OCI-LY3 (cell line): ENCODE measurements around the gene VCAM1.

Source experiments
- H2AFZ ChIP-seq: fragments of 200-600, 300-600 bp; shearing (Covaris generic); 2 replicates; pipeline ENCODE4 v1.6.0; 2014; ENCODE audit warnings: antibody characterized with exemption, low read depth, low read length
- H3K27ac ChIP-seq: fragments of 200-600, 300-600 bp; sonication (generic); 2 replicates; pipeline ENCODE4 v1.5.1; 2014; ENCODE audit warnings: mild to moderate bottlenecking, low read length, moderate library complexity, mixed read lengths
- H3K27me3 ChIP-seq: fragments of 200-600, 300-600 bp; sonication (generic); 2 replicates; pipeline ENCODE4 v1.6.1; 2014; ENCODE audit warnings: low read depth, low read length, mixed read lengths
- H3K36me3 ChIP-seq: fragments of 200-600, 300-600 bp; sonication (generic); replicated peaks from 2 replicates; pipeline ENCODE3; 2014; ENCODE audit warnings: low read depth, low read length, mixed read lengths
- H3K4me1 ChIP-seq: fragments of 300-600, 200-600 bp; sonication (generic); 2 replicates; pipeline ENCODE4 v1.6.1; 2014; ENCODE audit warnings: low read length, mixed read lengths
- H3K4me2 ChIP-seq: fragments of 200-600, 300-600 bp; sonication (generic); 2 replicates; pipeline ENCODE4 v1.6.1; 2014; ENCODE audit warnings: low read length, mixed read lengths
- H3K4me3 ChIP-seq: fragments of 300-600, 200-600 bp; sonication (generic); 2 replicates; pipeline ENCODE4 v1.5.1; 2014; ENCODE audit warnings: antibody characterized with exemption, mild to moderate bottlenecking, low read length, moderate library complexity
- H3K79me2 ChIP-seq: fragments of 300-600, 200-600 bp; shearing (Covaris generic); 2 replicates; pipeline ENCODE4 v1.6.1; 2014; ENCODE audit warnings: mild to moderate bottlenecking, low read length, mixed read lengths
- H3K9ac ChIP-seq: fragments of 300-600, 200-600 bp; shearing (Covaris generic); 2 replicates; pipeline ENCODE4 v1.6.0; 2014; ENCODE audit warnings: mild to moderate bottlenecking, low read length, moderate library complexity
- H3K9me3 ChIP-seq: fragments of 200-600, 300-600 bp; shearing (Covaris generic); 2 replicates; pipeline ENCODE4 v1.6.1; 2014; ENCODE audit warnings: low read length, mixed read lengths; ENCODE audit not compliant: insufficient read depth
- H4K20me1 ChIP-seq: fragments of 200-600, 300-600 bp; sonication (generic); 2 replicates; pipeline ENCODE4 v1.6.1; 2016; ENCODE audit warnings: low read length, mixed read lengths; ENCODE audit not compliant: insufficient read depth
- EZH2phosphoT487 ChIP-seq: fragments of 200-600 bp; shearing (Covaris generic); IDR thresholded peaks from 2 replicates; pipeline ENCODE4 v1.6.1; 2018; ENCODE audit warnings: antibody characterized with exemption, mixed run types, low read depth
- TF ChIP-seq, protein P1 (sequence below): fragments of 200-600, 300-600 bp; sonication (generic); IDR thresholded peaks from 2 replicates; pipeline ENCODE4 v1.5.1; 2014; ENCODE audit warnings: antibody characterized with exemption, low read length, low read depth

Gene VCAM1

DNA sequence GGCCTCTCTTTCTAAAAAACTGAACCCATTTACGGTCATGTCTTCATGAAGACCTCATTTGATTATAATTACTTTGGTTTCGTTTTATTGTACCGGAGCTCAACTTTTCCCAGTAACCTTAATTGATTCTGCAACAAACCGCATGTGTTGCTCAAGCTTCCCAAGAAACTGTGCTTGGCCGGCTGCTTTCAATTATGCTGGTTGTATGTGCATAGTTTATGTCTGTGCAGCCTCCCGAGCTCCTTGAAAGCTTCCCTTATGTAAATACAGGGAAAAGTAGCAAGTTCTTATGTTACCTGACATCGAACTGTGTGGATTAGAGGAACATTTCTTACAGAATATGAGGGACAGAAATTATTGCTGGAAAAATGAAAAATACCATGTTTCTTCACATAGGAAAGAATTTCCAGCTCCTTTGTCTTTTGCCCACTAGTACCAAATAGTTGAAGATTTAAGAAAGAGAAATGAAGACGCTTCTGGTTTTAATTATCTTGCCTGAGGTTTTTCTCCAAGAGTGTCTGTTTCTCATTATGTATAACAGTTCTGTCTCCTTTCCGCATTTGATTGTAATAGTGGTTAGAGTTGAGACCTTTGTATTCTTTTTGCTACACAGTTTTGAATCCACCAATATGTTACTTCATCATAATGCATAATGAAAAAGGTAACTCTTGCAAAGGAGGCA lies 2.1 kb downstream of the VCAM1 start:
- Histone ChIP-seq H3K4me1 (peaks cover 19% of the 10 kb centered on the region), H4K20me1 (no peaks in the 10 kb centered on the region), H3K4me3 (no peak overlapping the region), H3K27ac (no peak overlapping the region), H3K79me2 (no peaks in the 10 kb centered on the region), H3K36me3 (no peaks in the 10 kb centered on the region), H3K4me2 (no peak overlapping the region), H3K27me3 (no peaks in the 10 kb centered on the region), H2AFZ (no peak overlapping the region), H3K9ac (no peak overlapping the region), H3K9me3 (no peaks in the 10 kb centered on the region)
- TF ChIP-seq, protein P1, sequence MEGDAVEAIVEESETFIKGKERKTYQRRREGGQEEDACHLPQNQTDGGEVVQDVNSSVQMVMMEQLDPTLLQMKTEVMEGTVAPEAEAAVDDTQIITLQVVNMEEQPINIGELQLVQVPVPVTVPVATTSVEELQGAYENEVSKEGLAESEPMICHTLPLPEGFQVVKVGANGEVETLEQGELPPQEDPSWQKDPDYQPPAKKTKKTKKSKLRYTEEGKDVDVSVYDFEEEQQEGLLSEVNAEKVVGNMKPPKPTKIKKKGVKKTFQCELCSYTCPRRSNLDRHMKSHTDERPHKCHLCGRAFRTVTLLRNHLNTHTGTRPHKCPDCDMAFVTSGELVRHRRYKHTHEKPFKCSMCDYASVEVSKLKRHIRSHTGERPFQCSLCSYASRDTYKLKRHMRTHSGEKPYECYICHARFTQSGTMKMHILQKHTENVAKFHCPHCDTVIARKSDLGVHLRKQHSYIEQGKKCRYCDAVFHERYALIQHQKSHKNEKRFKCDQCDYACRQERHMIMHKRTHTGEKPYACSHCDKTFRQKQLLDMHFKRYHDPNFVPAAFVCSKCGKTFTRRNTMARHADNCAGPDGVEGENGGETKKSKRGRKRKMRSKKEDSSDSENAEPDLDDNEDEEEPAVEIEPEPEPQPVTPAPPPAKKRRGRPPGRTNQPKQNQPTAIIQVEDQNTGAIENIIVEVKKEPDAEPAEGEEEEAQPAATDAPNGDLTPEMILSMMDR = no peak
- TF ChIP-seq EZH2phosphoT487 = no peak

DNA sequence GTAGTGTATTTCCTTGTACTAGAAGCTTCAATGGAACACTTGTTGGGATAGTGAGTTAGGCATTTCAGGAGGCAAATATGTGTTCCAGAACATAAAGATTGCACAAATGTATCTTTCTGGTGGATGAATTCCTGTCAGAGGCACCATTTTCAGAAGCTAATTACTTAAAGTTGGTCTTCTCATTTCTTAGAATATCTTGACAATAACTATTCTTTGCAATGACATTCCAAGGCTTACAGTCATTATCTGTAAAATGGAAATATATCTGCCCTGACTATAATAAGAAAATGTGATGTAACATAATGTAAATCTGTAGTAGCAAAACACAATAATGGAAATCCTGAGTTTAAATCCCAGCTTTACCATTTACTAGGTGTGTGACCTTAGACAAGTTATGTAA lies 2.7 kb downstream of the VCAM1 start:
- no peak overlapping the region for H3K4me2 ChIP-seq
- H3K4me3 ChIP-seq = no peak overlapping the region
- no peaks in the 10 kb centered on the region for H3K9me3 ChIP-seq
- H3K4me1 ChIP-seq = peaks cover 19% of the 10 kb centered on the region
- no peak overlapping the region for H2AFZ ChIP-seq
- H3K9ac ChIP-seq = no peak overlapping the region
- no peak for TF ChIP-seq EZH2phosphoT487
- TF ChIP-seq, protein P1 = no peak
- H3K79me2 ChIP-seq = no peaks in the 10 kb centered on the region
- no peaks in the 10 kb centered on the region for H3K36me3 ChIP-seq
- H4K20me1 ChIP-seq = no peaks in the 10 kb centered on the region
- H3K27ac ChIP-seq = no peak overlapping the region
- H3K27me3 ChIP-seq = no peaks in the 10 kb centered on the region

GRCh38 chr1:100724281-100724680 lies 4.7 kb downstream of the VCAM1 start:
- Histone ChIP-seq H3K4me2 (no peak overlapping the region), H3K9ac (no peak overlapping the region), H3K9me3 (no peaks in the 10 kb centered on the region), H2AFZ (no peak overlapping the region), H3K36me3 (no peaks in the 10 kb centered on the region), H3K27ac (no peak overlapping the region), H4K20me1 (no peaks in the 10 kb centered on the region), H3K4me3 (no peak overlapping the region), H3K79me2 (no peaks in the 10 kb centered on the region), H3K4me1 (peaks cover 8% of the 10 kb centered on the region), H3K27me3 (no peaks in the 10 kb centered on the region)
- TF ChIP-seq EZH2phosphoT487 = no peak

- Histone ChIP-seq H3K36me3 (no peaks in the 10 kb centered on the region), H4K20me1 (no peaks in the 10 kb centered on the region), H3K27ac (no peak overlapping the region), H2AFZ (no peak overlapping the region), H3K79me2 (no peaks in the 10 kb centered on the region), H3K4me2 (no peak overlapping the region), H3K9ac (no peak overlapping the region), H3K4me3 (no peak overlapping the region), H3K4me1 (no peaks in the 10 kb centered on the region), H3K27me3 (no peaks in the 10 kb centered on the region), H3K9me3 (no peaks in the 10 kb centered on the region)
- TF ChIP-seq EZH2phosphoT487 = no peak
- TF ChIP-seq, protein P1 = no peak
Measured at GRCh38 chr1:100730130-100730529, 10.6 kb downstream of the VCAM1 start.
